K562 (cell line): ENCODE results near the gene USP2. TPM values are rescaled to one million over a fixed set of nuclear protein-coding genes. Genes with fewer than 3 reads are reported as not detected.
A peak's percentile ranks its signal among the peaks of the same experiment; 100 is the strongest.

Experiments
- ATAC-seq: fragments of 200-7000 bp; cut with Tn5 transposase; 3 replicates; pipeline ENCODE4 v1.9.1; 2020; ENCODE audit warnings: moderate library complexity
- BruUV-seq: library from RNA; stranded (reverse); fragments of 400-500 nt; replicated peaks from 2 replicates; lab custom pipeline; 2021; lab: Mats Ljungman, UMichigan
- CTCF ChIA-PET: fragments of 300-600 bp; formaldehyde crosslinking; extraction: SDS; loops from one replicate; lab custom pipeline; 2021; ENCODE audit warnings: low intra/inter-chr PET ratio; lab: Yijun Ruan, JAX
- POLR2A ChIA-PET: fragments of 300-600, 350-650 bp; sonication (Branson Sonifier 250); formaldehyde crosslinking; extraction: SDS; loops from one replicate; lab custom pipeline; 2021; ENCODE audit warnings: antibody characterized with exemption, inconsistent platforms; lab: Yijun Ruan, JAX
- DNase-seq, 4 experiments: peaks; one replicate each; pipeline versions ENCODE4 v3.0.0 to v3.0.0-alpha.2; 2011 to 2018; ENCODE audit warnings: low spot score in 3 of 4, mixed read lengths in 3 of 4; ENCODE audit errors: extremely low read depth in 1 of 4
- FAIRE-seq: peaks from 2 replicates; lab custom pipeline; 2011; peaks lifted over from hg19 to GRCh38; lab: Jason Lieb, UNC
- H2AFZ ChIP-seq: 2 replicates; pipeline ENCODE4 v1.6.0; 2011; ENCODE audit warnings: low read depth, low read length, control low read depth, inconsistent platforms
- H3K27ac ChIP-seq: fragments of 200-600 bp; 3 replicates; pipeline ENCODE4 v1.8.0; 2011; ENCODE audit warnings: low read depth, mild to moderate bottlenecking, control low read depth, inconsistent platforms, low read length, moderate library complexity, mixed read lengths; ENCODE audit errors: extremely low read depth
- H3K27me3 ChIP-seq, 2 experiments: fragments of 300-600 bp in 1 of 2; 2 replicates in 1 of 2; 3 replicates in 1 of 2; pipeline versions ENCODE4 v1.6.0 to v1.8.0; 2011; ENCODE audit warnings: inconsistent platforms in 2 of 2, low read length in 2 of 2, mild to moderate bottlenecking in 1 of 2, mixed read lengths in 1 of 2, moderate library complexity in 1 of 2; ENCODE audit not compliant: control insufficient read depth in 2 of 2, insufficient read depth in 2 of 2
- H3K36me3 ChIP-seq: fragments of 300-600 bp; 3 replicates; pipeline ENCODE4 v1.8.0; 2011; ENCODE audit warnings: mild to moderate bottlenecking, low read length, inconsistent platforms; ENCODE audit not compliant: control insufficient read depth, insufficient read depth
- H3K4me1 ChIP-seq, 2 experiments: fragments of 200-600 bp in 1 of 2; replicated peaks in 1 of 2; 2 replicates in 1 of 2; 3 replicates in 1 of 2; pipeline versions ENCODE4 v1.5.1 to v1.8.0; 2011; ENCODE audit warnings: inconsistent platforms in 2 of 2, low read length in 2 of 2, mild to moderate bottlenecking in 1 of 2, mixed read lengths in 1 of 2, moderate library complexity in 1 of 2; ENCODE audit not compliant: control insufficient read depth in 2 of 2, insufficient read depth in 2 of 2
- H3K4me2 ChIP-seq: 2 replicates; pipeline ENCODE4 v1.6.1; 2011; ENCODE audit warnings: low read length, control low read depth, inconsistent platforms, mixed read lengths; ENCODE audit not compliant: insufficient read depth
- H3K4me3 ChIP-seq: fragments of 200-600 bp; sonication (generic), shearing (Covaris generic); 2 replicates; pipeline ENCODE4 v1.5.1; 2016; ENCODE audit warnings: control low read depth, inconsistent platforms
- H3K79me2 ChIP-seq: fragments of 200-600 bp; 3 replicates; pipeline ENCODE4 v1.8.0; 2011; ENCODE audit warnings: low read length, inconsistent platforms; ENCODE audit not compliant: control insufficient read depth, insufficient read depth
- H3K9ac ChIP-seq, 2 experiments: 2 replicates each; pipeline versions ENCODE4 v1.6.0 to v1.6.1; 2011; ENCODE audit warnings: low read depth in 2 of 2, low read length in 2 of 2, control low read depth in 1 of 2, inconsistent platforms in 1 of 2, mild to moderate bottlenecking in 1 of 2, mixed read lengths in 1 of 2; ENCODE audit not compliant: insufficient read depth in 1 of 2
- H3K9me1 ChIP-seq: one replicate; pipeline ENCODE4 v1.6.0; 2011; ENCODE audit warnings: inconsistent platforms, mild to moderate bottlenecking, low read length, moderate library complexity; ENCODE audit not compliant: control insufficient read depth, insufficient read depth
- H3K9me3 ChIP-seq: replicated peaks from 2 replicates; pipeline ENCODE4 v1.5.1; 2011; ENCODE audit warnings: low read depth, low read length, inconsistent platforms; ENCODE audit not compliant: control insufficient read depth, insufficient read depth
- H4K20me1 ChIP-seq: replicated peaks from 2 replicates; pipeline ENCODE4 v1.6.1; 2011; ENCODE audit warnings: low read length, inconsistent platforms, mixed read lengths; ENCODE audit not compliant: control insufficient read depth, insufficient read depth
- POLR2G ChIP-seq: fragments of 200-400 bp; formaldehyde crosslinking; IDR thresholded peaks from 2 replicates; pipeline ENCODE4 v1.6.1; 2017; ENCODE audit warnings: low read depth, mild to moderate bottlenecking, antibody characterized with exemption, low read length, moderate library complexity
- ZBTB12 ChIP-seq: fragments of 250-450 bp; sonication (Bioruptor Pico); IDR thresholded peaks from 2 replicates; pipeline ENCODE4 v1.4.0; 2020
- ZC3H4 ChIP-seq: sonication (generic); formaldehyde crosslinking; IDR thresholded peaks from 2 replicates; pipeline ENCODE4 v1.9.0; 2021; ENCODE audit warnings: missing genetic modification reagents, borderline replicate concordance
- WGBS: fragments of 100-300 bp; shearing (Covaris generic); methylation state at CpG from one replicate; pipeline ENCODE4 v1.1.6; 2016; ENCODE audit warnings: low coverage, mixed read lengths; ENCODE audit not compliant: insufficient coverage; ENCODE audit errors: missing lambda C conversion rate; 5-methylcytosine and 5-hydroxymethylcytosine counted together
- in situ Hi-C: fragments of 300-500 bp; cut with MboI; formaldehyde crosslinking; loops from 4 replicates; pipeline ENCODE4 v1.15.0; 2018; ENCODE audit warnings: inconsistent platforms, mixed read lengths
- intact Hi-C: fragments of 100-400 bp; cut with micrococcal nuclease; formaldehyde crosslinking; loops from 2 replicates; pipeline ENCODE4 v1.14.2; 2022
- polyA plus RNA-seq, 8 experiments: library from polyadenylated mRNA; depleted of rRNA in 4 of 8; stranded (reverse) in 5 of 8; unstranded in 3 of 8; fragments of >200 nt; fragmentation: Nextera tagmentation in 2 of 8; fragmentation: Illumina TruSeq in 1 of 8; extraction: Ambion mirVana in 2 of 8; extraction: Trizol in 1 of 8; gene quantifications; 2 replicates each; pipeline versions ENCODE4 v1.2.1 to v1.2.3, GENCODE V29; 2011 to 2014; ENCODE audit warnings: inconsistent platforms in 1 of 8, missing spikeins in 1 of 8
- total RNA-seq, 7 experiments: library from RNA; depleted of rRNA in 6 of 7; stranded (reverse); fragments of >200 nt in 6 of 7; fragmentation: Illumina TruSeq in 2 of 7; extraction: Trizol in 2 of 7; gene quantifications; 2 replicates each; pipeline versions ENCODE4 v1.2.1 to v1.2.3, GENCODE V29; 2011 to 2021; ENCODE audit warnings: low replicate concordance in 1 of 7

USP2 gene
- total and polyA plus RNA-seq, 9 of the 15 experiments (the other 6 are each of a cell fraction or from before 2014, with no cell fraction given): 2.8 to 16.9 (median 3.9) TPM

DNA sequence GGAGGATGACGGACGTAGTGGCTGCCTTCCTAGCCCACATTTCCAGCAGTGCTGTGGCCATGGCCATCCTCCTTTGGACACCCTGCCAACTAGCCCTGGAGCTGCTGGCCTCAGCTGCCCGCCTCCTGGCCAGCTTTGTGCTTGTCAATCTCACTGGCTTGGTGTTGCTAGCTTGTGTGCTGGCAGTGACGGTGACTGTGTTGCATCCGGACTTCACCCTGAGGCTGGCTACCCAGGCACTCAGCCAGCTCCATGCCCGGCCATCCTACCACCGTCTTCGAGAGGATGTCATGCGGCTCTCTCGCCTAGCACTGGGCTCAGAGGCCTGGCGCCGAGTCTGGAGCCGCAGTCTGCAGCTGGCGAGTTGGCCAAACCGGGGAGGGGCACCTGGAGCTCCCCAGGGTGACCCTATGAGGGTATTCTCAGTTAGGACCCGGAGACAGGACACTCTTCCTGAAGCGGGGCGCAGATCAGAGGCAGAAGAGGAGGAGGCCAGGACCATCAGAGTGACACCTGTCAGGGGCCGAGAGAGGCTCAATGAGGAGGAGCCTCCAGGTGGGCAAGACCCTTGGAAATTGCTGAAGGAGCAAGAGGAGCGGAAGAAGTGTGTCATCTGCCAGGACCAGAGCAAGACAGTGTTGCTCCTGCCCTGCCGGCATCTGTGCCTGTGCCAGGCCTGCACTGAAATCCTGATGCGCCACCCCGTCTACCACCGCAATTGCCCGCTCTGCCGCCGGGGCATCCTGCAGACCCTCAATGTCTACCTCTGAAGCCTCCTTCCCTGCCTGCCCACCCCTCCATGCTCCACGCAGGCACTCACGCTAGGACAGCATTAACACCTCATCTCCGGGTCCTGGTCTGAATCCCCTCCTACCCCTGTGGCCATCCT lies 45.6 kb downstream of the USP2 start:
- WGBS: 88% methylated on average over 25 of the region's 30 CpGs
- Histone ChIP-seq H3K9ac (peak overlapping the region; percentile 88 to 97), H3K36me3 (peaks cover 17% of the 10 kb centered on the region; the same call in 1 of the 3 replicates), H3K27ac (no peak overlapping the region; the same call in 2 of the 3 replicates), H3K4me1 (peaks cover 23 to 58% of the 10 kb centered on the region in 2 experiments; a peak in 4 of 5 replicates), H3K27me3 (no peaks in the 10 kb centered on the region), H3K9me1 (no peaks in the 10 kb centered on the region), H3K9me3 (no peaks in the 10 kb centered on the region), H2AFZ (no peak overlapping the region), H4K20me1 (no peaks in the 10 kb centered on the region), H3K4me3 (peak overlapping the region; percentile 61), H3K4me2 (peak overlapping the region; percentile 95), H3K79me2 (peaks cover 30% of the 10 kb centered on the region)
- no peak for FAIRE-seq
- no peak for TF ChIP-seq ZBTB12
- TF ChIP-seq POLR2G: peak; percentile 40; the same call in 1 of the 2 replicates
- peak; percentile 48; the same call in 1 of the 2 replicates for TF ChIP-seq ZC3H4
- no TSS peak for BruUV-seq
- ChIA-PET POLR2A (interaction anchor here (0.6 kb wide), 2 partner anchors 130 to 356 kb away, joined by 4 read pairs; partner anchors contain the start of gene CBL), CTCF (interaction anchor here (0.6 kb wide), 1 partner anchor 343 kb away, joined by 3 read pairs; no protein-coding TSS in a partner anchor)
- in situ Hi-C loops: no loop called here
- intact Hi-C loops: loop anchor here (5.0 kb wide), 1 partner anchor 36 kb away; no protein-coding TSS in a partner anchor
- no peak for ATAC-seq
- no peak for DNase-seq
